Measurements from ENCODE around the gene SLC25A4. TPM values are rescaled to one million over a fixed set of nuclear protein-coding genes. Genes with fewer than 3 reads are reported as not detected.

Gene SLC25A4
- total RNA-seq: 33.1 TPM
- long read RNA-seq, full-length matches to known transcripts: 283 of 326 reads
- long read RNA-seq, partial matches to known transcripts: 23 of 326 reads
- long read RNA-seq, other reads (novel, unspliced or antisense): 20 of 326 reads

DNA sequence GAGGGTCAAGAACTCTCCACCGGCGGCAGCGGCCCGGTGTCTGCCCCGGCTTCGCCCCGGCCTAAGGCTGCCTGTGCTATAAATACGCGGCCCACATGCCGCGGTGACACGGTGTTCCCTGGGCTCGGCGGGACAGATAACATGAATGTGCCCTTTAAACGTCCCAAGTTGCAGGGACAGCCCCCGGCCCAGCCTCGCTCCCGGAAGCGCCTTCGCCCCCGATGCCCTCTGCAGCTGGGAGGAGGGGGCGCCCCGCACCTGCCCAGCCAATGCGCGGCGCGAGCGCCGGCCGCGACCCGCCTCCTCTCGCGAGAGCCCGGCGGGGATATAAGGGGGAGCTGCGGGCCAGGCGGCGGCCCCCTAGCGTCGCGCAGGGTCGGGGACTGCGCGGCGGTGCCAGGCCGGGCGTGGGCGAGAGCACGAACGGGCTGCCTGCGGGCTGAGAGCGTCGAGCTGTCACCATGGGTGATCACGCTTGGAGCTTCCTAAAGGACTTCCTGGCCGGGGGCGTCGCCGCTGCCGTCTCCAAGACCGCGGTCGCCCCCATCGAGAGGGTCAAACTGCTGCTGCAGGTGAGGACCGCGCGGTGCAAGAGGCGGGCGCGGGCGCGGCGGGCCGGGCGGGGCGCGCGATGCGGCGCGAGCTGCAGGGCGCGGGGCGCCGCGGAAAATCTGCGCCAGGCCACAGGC lies at the start of gene SLC25A4:
Gene SLC25A4 (plus strand): TSS at position 355 of the 689 bp plus-strand sequence. CDS start 107 bp downstream, at position 462.
- H3K4me3 ChIP-seq: peak within 1 kb of the TSS; percentile 72
- DNase-seq (peak; percentile 88), ATAC-seq (peak; percentile 98)
- peaks cover 26% of the 10 kb centered on the region for H3K4me1 ChIP-seq
- H3K27ac ChIP-seq: peak within 1 kb of the TSS; percentile 84
- peaks cover 13% of the 10 kb centered on the region for H3K27me3 ChIP-seq (ENCODE audit: low read depth)
- intact Hi-C loops (cut with DNase I): no loop called here
- no peaks in the 10 kb centered on the region for H3K9me3 ChIP-seq
- peaks cover 11% of the 10 kb centered on the region for H3K36me3 ChIP-seq
- TF ChIP-seq, protein P1, sequence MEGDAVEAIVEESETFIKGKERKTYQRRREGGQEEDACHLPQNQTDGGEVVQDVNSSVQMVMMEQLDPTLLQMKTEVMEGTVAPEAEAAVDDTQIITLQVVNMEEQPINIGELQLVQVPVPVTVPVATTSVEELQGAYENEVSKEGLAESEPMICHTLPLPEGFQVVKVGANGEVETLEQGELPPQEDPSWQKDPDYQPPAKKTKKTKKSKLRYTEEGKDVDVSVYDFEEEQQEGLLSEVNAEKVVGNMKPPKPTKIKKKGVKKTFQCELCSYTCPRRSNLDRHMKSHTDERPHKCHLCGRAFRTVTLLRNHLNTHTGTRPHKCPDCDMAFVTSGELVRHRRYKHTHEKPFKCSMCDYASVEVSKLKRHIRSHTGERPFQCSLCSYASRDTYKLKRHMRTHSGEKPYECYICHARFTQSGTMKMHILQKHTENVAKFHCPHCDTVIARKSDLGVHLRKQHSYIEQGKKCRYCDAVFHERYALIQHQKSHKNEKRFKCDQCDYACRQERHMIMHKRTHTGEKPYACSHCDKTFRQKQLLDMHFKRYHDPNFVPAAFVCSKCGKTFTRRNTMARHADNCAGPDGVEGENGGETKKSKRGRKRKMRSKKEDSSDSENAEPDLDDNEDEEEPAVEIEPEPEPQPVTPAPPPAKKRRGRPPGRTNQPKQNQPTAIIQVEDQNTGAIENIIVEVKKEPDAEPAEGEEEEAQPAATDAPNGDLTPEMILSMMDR (IDR thresholded peaks at IDR 0.05): peak; percentile 65

DNA sequence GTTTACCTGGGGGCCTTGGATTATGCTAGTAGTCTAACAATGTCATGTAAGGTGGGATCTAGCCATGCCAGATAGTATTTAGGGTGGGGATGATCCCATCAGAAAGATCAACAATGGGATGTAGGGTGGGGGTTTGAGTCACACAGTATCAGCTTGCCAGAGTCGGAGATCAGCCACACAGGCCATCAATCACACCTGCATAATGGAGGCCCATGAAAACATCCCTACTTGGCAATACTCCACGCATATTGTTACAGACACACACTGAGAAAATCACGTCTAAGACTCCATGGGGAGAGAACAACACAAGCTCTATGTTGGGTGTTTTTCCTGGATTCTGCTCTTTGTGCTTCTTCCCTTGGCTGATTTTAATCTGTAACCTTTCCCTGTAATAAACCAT lies 49.5 kb upstream of the SLC25A4 start:
- no peaks in the 10 kb centered on the region for H3K4me1 ChIP-seq
- no peak overlapping the region for H3K4me3 ChIP-seq
- DNase-seq: no peak
- H3K36me3 ChIP-seq: no peaks in the 10 kb centered on the region
- TF ChIP-seq, protein P1 (IDR thresholded peaks at IDR 0.05): no peak
- peaks cover 8% of the 10 kb centered on the region for H3K27me3 ChIP-seq (ENCODE audit: low read depth)
- no peak for ATAC-seq
- no peak overlapping the region for H3K27ac ChIP-seq
- intact Hi-C loops (cut with DNase I): no loop called here
- H3K9me3 ChIP-seq: no peaks in the 10 kb centered on the region

DNA sequence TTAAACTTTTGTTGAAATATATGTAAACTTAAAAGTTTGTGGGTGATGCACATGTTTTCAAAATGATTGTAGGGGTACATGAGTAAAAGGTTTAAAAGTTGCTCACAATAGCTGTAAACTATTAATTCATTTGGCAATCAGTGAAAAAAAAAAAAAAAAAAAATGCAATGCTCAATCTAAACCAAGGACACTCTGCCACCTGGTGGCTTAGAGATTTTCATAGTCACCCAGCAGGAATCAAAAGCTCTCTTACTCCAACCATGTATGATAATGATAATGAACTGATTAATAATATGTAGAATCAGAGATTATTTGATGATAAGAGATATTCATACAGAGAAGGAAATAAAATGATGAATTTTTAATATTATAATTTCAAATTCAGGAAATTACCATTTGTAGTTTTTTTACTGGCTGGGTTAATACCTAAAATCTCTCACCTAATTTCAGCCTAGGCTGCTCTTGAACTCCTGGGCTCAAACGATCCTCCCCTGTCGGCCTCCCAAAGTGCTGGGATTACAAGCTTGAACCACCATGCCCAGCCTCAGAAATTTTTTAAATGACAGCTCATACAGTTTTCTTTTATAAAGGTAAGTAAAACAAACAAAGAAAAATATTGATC lies 46.9 kb upstream of the SLC25A4 start:
- intact Hi-C loops (cut with DNase I): no loop called here
- H3K36me3 ChIP-seq: no peaks in the 10 kb centered on the region

DNA sequence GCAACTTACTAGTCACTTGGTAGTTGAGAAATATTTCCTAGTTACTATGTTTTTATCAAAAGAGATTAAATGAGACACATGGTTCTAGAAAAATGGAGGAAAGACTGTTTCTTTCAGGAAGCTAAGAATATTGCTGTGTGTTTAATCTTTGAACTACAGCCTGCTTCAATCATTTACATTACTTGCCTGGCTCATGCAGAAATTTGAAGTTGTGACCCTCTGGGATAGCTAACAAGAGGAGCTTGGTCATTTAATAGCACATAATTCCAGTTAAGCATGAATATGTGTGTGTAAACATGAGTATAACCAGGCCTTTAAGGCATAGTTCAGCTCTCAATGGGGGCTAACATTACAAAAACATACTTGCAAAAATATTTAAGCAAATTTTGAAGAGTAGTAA lies 44.6 kb upstream of the SLC25A4 start:
- H3K4me1 ChIP-seq: no peaks in the 10 kb centered on the region
- DNase-seq (no peak), ATAC-seq (no peak)
- H3K27ac ChIP-seq: no peak overlapping the region
- TF ChIP-seq, protein P1 (IDR thresholded peaks at IDR 0.05): no peak
- no peaks in the 10 kb centered on the region for H3K9me3 ChIP-seq
- peaks cover 4% of the 10 kb centered on the region for H3K27me3 ChIP-seq (ENCODE audit: low read depth)
- no peaks in the 10 kb centered on the region for H3K36me3 ChIP-seq
- no peak overlapping the region for H3K4me3 ChIP-seq
- intact Hi-C loops (cut with DNase I): no loop called here

More for the DNA sequence above, 46.9 kb upstream of the SLC25A4 start:
- Histone ChIP-seq H3K27me3 (ENCODE audit: low read depth) (peaks cover 12% of the 10 kb centered on the region), H3K27ac (no peak overlapping the region), H3K9me3 (no peaks in the 10 kb centered on the region), H3K4me3 (no peak overlapping the region), H3K4me1 (no peaks in the 10 kb centered on the region)
- peak in 1 of 2 donors; percentile 59 for ATAC-seq
- DNase-seq: no peak
- TF ChIP-seq, protein P1 (IDR thresholded peaks at IDR 0.05): peak; percentile 57

DNA sequence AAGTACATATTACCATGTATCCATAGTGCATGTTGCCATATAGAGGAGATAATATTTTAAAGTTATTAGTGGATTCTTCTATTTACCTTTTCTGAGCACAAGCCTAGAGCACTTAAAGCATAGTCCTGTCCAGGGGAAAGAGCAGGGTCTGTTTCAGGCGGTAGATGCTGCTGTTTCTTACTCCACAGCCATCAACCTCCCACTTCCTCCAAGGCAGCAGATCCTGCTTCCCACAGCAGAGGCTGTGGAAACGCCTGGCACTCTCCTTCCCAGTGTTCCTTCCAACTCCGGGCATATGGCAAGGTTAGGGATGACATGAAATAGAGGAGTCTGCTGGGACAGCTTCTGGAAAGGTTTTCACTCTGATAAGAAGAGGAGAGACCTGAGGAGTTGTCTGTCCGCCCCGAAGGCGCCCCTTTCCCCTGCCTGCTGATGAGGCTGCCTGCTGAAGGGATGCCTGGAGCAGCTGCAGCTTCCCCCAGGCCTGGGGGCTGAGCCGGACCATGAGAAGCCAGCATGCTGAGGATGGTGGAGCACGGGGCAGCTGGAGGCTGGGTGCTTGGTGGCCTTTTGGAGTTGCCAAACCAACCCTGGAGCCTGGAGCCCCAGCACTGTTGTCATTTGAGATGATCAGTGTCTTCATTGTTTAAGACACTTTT lies 43.9 kb upstream of the SLC25A4 start:
- intact Hi-C loops (cut with DNase I): no loop called here
- H3K4me3 ChIP-seq: no peak overlapping the region
- TF ChIP-seq, protein P1 (IDR thresholded peaks at IDR 0.05): no peak
- DNase-seq (no peak), ATAC-seq (no peak)
- H3K27ac ChIP-seq: no peak overlapping the region
- H3K4me1 ChIP-seq: no peaks in the 10 kb centered on the region
- H3K27me3 ChIP-seq (ENCODE audit: low read depth): peaks cover 4% of the 10 kb centered on the region
- H3K36me3 ChIP-seq: no peaks in the 10 kb centered on the region
- no peaks in the 10 kb centered on the region for H3K9me3 ChIP-seq
